Neural progenitor cell (in vitro differentiated cells): Measurements from ENCODE around the gene CHPF. TPM values are rescaled to one million over a fixed set of nuclear protein-coding genes. Genes with fewer than 3 reads are reported as not detected.

Experiments
- DNase-seq: peaks from one replicate; pipeline ENCODE4 v3.0.0-alpha.2; 2016; ENCODE audit warnings: low spot score
- H2AFZ ChIP-seq: fragments of 200-600 bp; sonication (generic); replicated peaks from 2 replicates; pipeline ENCODE4 v1.6.1; 2016; ENCODE audit warnings: antibody characterized with exemption
- H3F3A ChIP-seq: fragments of 200-600 bp; sonication (generic); 2 replicates; pipeline ENCODE4 v1.6.1; 2016; ENCODE audit warnings: antibody characterized with exemption, low read depth
- H3K27ac ChIP-seq: fragments of 200-600 bp; sonication (generic); 2 replicates; pipeline ENCODE4 v1.5.1; 2016; ENCODE audit warnings: mild to moderate bottlenecking
- H3K27me3 ChIP-seq: fragments of 200-600 bp; sonication (generic); 2 replicates; pipeline ENCODE4 v1.6.1; 2016; ENCODE audit warnings: mild to moderate bottlenecking, moderate library complexity
- H3K36me3 ChIP-seq: fragments of 200-600 bp; sonication (generic); 2 replicates; pipeline ENCODE4 v1.5.1; 2016
- H3K4me1 ChIP-seq: fragments of 200-600 bp; sonication (generic); 2 replicates; pipeline ENCODE4 v1.6.1; 2016; ENCODE audit warnings: mixed run types
- H3K4me2 ChIP-seq: fragments of 200-600 bp; sonication (generic); 2 replicates; pipeline ENCODE4 v1.6.1; 2016
- H3K4me3 ChIP-seq: fragments of 200-600 bp; sonication (generic); 2 replicates; pipeline ENCODE4 v1.5.1; 2016
- H3K79me2 ChIP-seq: fragments of 200-600 bp; sonication (generic); 2 replicates; pipeline ENCODE4 v1.6.1; 2016; ENCODE audit warnings: low read depth
- H3K9ac ChIP-seq: fragments of 200-600 bp; sonication (generic); 2 replicates; pipeline ENCODE4 v1.6.1; 2016
- H3K9me3 ChIP-seq: fragments of 200-600 bp; sonication (generic); 2 replicates; pipeline ENCODE4 v1.5.1; 2016; ENCODE audit warnings: low read depth
- H4K20me1 ChIP-seq: fragments of 200-600 bp; sonication (generic); 2 replicates; pipeline ENCODE4 v1.6.1; 2016; ENCODE audit warnings: low read depth
- H3K27ac Mint-ChIP-seq: 3 replicates; pipeline ENCODE4 v1.8.0; 2021; ENCODE audit warnings: mixed read lengths
- H3K27me3 Mint-ChIP-seq: 2 replicates; pipeline ENCODE4 v1.8.0; 2022; ENCODE audit warnings: low read depth, mild to moderate bottlenecking, inconsistent platforms, moderate library complexity, mixed read lengths; ENCODE audit not compliant: insufficient read depth
- H3K36me3 Mint-ChIP-seq: 3 replicates; pipeline ENCODE4 v1.8.0; 2021; ENCODE audit warnings: mixed read lengths
- H3K4me1 Mint-ChIP-seq: 3 replicates; pipeline ENCODE4 v1.8.0; 2021; ENCODE audit warnings: mixed read lengths
- H3K4me3 Mint-ChIP-seq: 3 replicates; pipeline ENCODE4 v1.8.0; 2021; ENCODE audit warnings: mild to moderate bottlenecking, moderate library complexity, mixed read lengths
- H3K9me3 Mint-ChIP-seq: 3 replicates; pipeline ENCODE4 v1.8.0; 2020; ENCODE audit warnings: mixed read lengths
- CTCF ChIP-seq: fragments of 200-600 bp; sonication (generic); IDR thresholded peaks from 2 replicates; pipeline ENCODE4 v1.5.1; 2017; ENCODE audit warnings: antibody characterized with exemption, mild to moderate bottlenecking
- EZH2 ChIP-seq: fragments of 200-600 bp; sonication (generic); IDR thresholded peaks from 2 replicates; pipeline ENCODE4 v1.6.1; 2017; ENCODE audit warnings: antibody characterized with exemption, mild to moderate bottlenecking, moderate library complexity
- EZH2phosphoT487 ChIP-seq: fragments of 200-600 bp; sonication (generic); IDR thresholded peaks from 2 replicates; pipeline ENCODE4 v1.6.1; 2017; ENCODE audit warnings: antibody characterized with exemption
- total RNA-seq: library from RNA; depleted of rRNA; stranded (reverse); fragments of >200 nt; gene quantifications from 2 replicates; pipeline ENCODE4 v1.2.3, GENCODE V29; 2015; ENCODE audit warnings: low replicate concordance

The CHPF gene
- total RNA-seq, 1 donor from 2014 or later: 6.7 TPM

- H3K9ac ChIP-seq: no peak overlapping the region
- H3K9me3 ChIP-seq: no peaks in the 10 kb centered on the region
- no peaks in the 10 kb centered on the region for H3K36me3 ChIP-seq
- no peak overlapping the region for H3K27ac ChIP-seq
- peaks cover 10% of the 10 kb centered on the region for H4K20me1 ChIP-seq
- H3K27me3 Mint-ChIP-seq: peaks cover 25% of the 10 kb centered on the region
- peak overlapping the region; percentile 93 for H3K4me3 Mint-ChIP-seq
- peak overlapping the region; percentile 64 for H3K4me3 ChIP-seq
- DNase-seq: no peak
- TF ChIP-seq EZH2 (no peak), EZH2phosphoT487 (no peak), CTCF (no peak)
- H3F3A ChIP-seq: peaks cover 15% of the 10 kb centered on the region
- H3K4me1 ChIP-seq: peaks cover 19% of the 10 kb centered on the region
- no peak overlapping the region for H2AFZ ChIP-seq
- peaks cover 39% of the 10 kb centered on the region for H3K27me3 ChIP-seq
- no peaks in the 10 kb centered on the region for H3K36me3 Mint-ChIP-seq
- peaks cover 28% of the 10 kb centered on the region for H3K4me1 Mint-ChIP-seq
- H3K79me2 ChIP-seq: no peaks in the 10 kb centered on the region
- H3K27ac Mint-ChIP-seq: no peak overlapping the region
- H3K4me2 ChIP-seq: peak overlapping the region; percentile 91
- H3K9me3 Mint-ChIP-seq: no peaks in the 10 kb centered on the region
These were observed 44.1 kb downstream of the CHPF start for GRCh38 chr2:219499555-219499954.

- H3K9me3 ChIP-seq: no peaks in the 10 kb centered on the region
- peak overlapping the region; percentile 91 for H3K4me2 ChIP-seq
- TF ChIP-seq CTCF: no peak
- no peak for TF ChIP-seq EZH2
- TF ChIP-seq EZH2phosphoT487: no peak
- peak overlapping the region; percentile 50 for H3K9ac ChIP-seq
- peaks cover 45% of the 10 kb centered on the region for H3K27me3 ChIP-seq
- Mint-ChIP-seq H3K27ac (peak overlapping the region; percentile 91), H3K27me3 (peaks cover 25% of the 10 kb centered on the region), H3K4me3 (peak overlapping the region; percentile 93), H3K9me3 (no peaks in the 10 kb centered on the region), H3K36me3 (no peaks in the 10 kb centered on the region), H3K4me1 (peaks cover 28% of the 10 kb centered on the region)
- H3F3A ChIP-seq: peaks cover 15% of the 10 kb centered on the region
- no peaks in the 10 kb centered on the region for H3K79me2 ChIP-seq
- H3K36me3 ChIP-seq: no peaks in the 10 kb centered on the region
- H3K4me1 ChIP-seq: peaks cover 19% of the 10 kb centered on the region
- no peak overlapping the region for H3K27ac ChIP-seq
- peak overlapping the region; percentile 40 for H2AFZ ChIP-seq
- no peak for DNase-seq
- H3K4me3 ChIP-seq: peak overlapping the region; percentile 64
- peaks cover 10% of the 10 kb centered on the region for H4K20me1 ChIP-seq
These were observed 44.6 kb downstream of the CHPF start for GRCh38 chr2:219499058-219499307.

- Mint-ChIP-seq H3K9me3 (no peaks in the 10 kb centered on the region), H3K36me3 (no peaks in the 10 kb centered on the region), H3K27ac (peak within 1 kb of the TSS; percentile 91), H3K27me3 (peaks cover 26% of the 10 kb centered on the region), H3K4me3 (peak within 1 kb of the TSS; percentile 93), H3K4me1 (peaks cover 28% of the 10 kb centered on the region)
- H3K27ac ChIP-seq: no peak within 1 kb of the TSS
- peak within 1 kb of the TSS; percentile 91 for H3K4me2 ChIP-seq
- H3K79me2 ChIP-seq: no peaks in the 10 kb centered on the region
- no peaks in the 10 kb centered on the region for H3K9me3 ChIP-seq
- peaks cover 50% of the 10 kb centered on the region for H3K27me3 ChIP-seq
- H2AFZ ChIP-seq: peak within 1 kb of the TSS; percentile 82
- H3K4me1 ChIP-seq: peaks cover 19% of the 10 kb centered on the region
- peaks cover 10% of the 10 kb centered on the region for H4K20me1 ChIP-seq
- H3F3A ChIP-seq: peaks cover 15% of the 10 kb centered on the region
- H3K4me3 ChIP-seq: peak within 1 kb of the TSS; percentile 64
- TF ChIP-seq CTCF: no peak
- no peak for TF ChIP-seq EZH2phosphoT487
- TF ChIP-seq EZH2: no peak
- H3K36me3 ChIP-seq: no peaks in the 10 kb centered on the region
- DNase-seq: peak; percentile 98
- peak within 1 kb of the TSS; percentile 50 for H3K9ac ChIP-seq
These were observed 45.1 kb downstream of the CHPF start, which contains the start of gene GMPPA for GRCh38 chr2:219498280-219499057. Gene GMPPA (plus strand): TSS chr2:219498891. CDS start chr2:219499976, 1,085 bp downstream.
